Measurements from ENCODE around the gene TMEM235. TPM values are rescaled to one million over a fixed set of nuclear protein-coding genes. Genes with fewer than 3 reads are reported as not detected.
"Not testable (repeated sequence)": the region's sequence is repeated elsewhere in the genome, so short reads cannot be mapped to it uniquely, and the experiment has no call there.

The TMEM235 gene
- total RNA-seq, 3 donors from 2014 or later, result not detected

- H3K27ac ChIP-seq, result no peak overlapping the region
These were observed 20.7 kb downstream of the TMEM235 start for GRCh38 chr17:78252111-78252634.

DNA sequence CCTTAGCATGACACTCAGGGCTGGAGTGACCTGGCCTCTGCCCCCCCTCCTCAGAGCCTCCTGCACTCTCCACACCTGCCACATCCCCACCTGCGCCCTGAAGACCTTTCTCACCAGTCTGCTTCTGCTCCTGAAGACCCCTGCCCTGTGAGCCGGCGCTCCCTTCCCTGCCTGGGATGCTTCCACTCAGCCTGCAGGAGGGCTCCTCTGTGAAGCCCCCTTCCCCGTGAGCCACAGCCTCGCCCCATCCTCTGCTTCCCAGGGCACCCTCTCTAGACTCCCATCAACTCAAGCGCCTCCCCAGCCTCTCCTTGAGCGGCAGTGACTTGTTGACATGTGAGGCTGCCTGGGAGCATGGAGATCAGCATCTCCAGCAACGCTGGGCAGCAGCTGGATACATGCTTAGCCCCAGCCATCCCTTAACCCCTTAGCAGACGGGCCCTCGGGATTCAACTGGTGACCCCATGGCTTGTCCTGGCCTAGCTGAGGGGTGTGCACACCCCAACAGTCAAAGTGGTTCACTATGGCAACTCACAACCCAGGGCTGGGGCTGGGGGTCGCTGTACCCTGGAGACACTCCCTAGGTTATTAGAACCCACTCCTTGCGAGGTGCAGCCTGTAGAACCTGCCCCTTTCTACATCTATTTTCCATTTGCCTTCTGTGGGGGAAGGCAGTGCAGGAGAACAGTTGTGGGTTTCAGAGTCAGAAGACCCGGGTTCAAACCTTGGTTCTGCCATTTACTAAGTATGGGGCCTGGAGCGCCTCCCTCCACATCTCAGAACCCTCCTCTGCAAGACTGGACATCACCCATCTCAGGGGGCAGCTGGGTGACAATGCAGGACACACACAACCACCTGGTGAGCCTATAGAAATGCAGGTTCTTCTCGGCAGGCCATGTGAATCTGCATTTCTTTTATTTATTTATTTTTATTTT, 21.5 kb downstream of the TMEM235 start:
- intact Hi-C loops (cut with DNase I; ENCODE audit: low total_unique reads), result loop anchor here (5.0 kb wide), 1 partner anchor 141 kb away; no protein-coding TSS in a partner anchor
- H3K4me1 ChIP-seq, result peaks cover 0 to 4% of the 10 kb centered on the region in 2 donors
- H3K9me3 ChIP-seq, result no peaks in the 10 kb centered on the region
- no peak overlapping the region for H3K4me3 ChIP-seq
- DNase-seq (ENCODE audit: low spot score in 2 of 2), result no peak
- TF ChIP-seq POLR2AphosphoS5 (IDR thresholded peaks at IDR 0.05) (no peak), CTCF (IDR thresholded peaks at IDR 0.05) (no peak), POLR2A (IDR thresholded peaks at IDR 0.05) (no peak)
- H3K36me3 ChIP-seq, result no peaks in the 10 kb centered on the region
- H3K27ac ChIP-seq, result no peak overlapping the region
- no peaks in the 10 kb centered on the region for H3K27me3 ChIP-seq

More at GRCh38 chr17:78252111-78252634, 20.7 kb downstream of the TMEM235 start:
- Histone ChIP-seq H3K27me3 (no peaks in the 10 kb centered on the region), H3K9me3 (no peaks in the 10 kb centered on the region), H3K4me1 (peaks cover 0 to 4% of the 10 kb centered on the region in 2 donors), H3K36me3 (no peaks in the 10 kb centered on the region), H3K4me3 (no peak overlapping the region)
- DNase-seq (ENCODE audit: low spot score in 2 of 2), result peak in 1 of 2 donors; percentile 34
- intact Hi-C loops (cut with DNase I; ENCODE audit: low total_unique reads), result loop anchor here (5.0 kb wide), 1 partner anchor 140 kb away; no protein-coding TSS in a partner anchor
- TF ChIP-seq CTCF (IDR thresholded peaks at IDR 0.05), result no peak

GRCh38 chr17:78253636-78253945, 22.2 kb downstream of the TMEM235 start:
- not testable (repeated sequence) for DNase-seq (ENCODE audit: low spot score in 2 of 2); H3K27ac ChIP-seq; H3K36me3 ChIP-seq; H3K9me3 ChIP-seq; H3K4me1 ChIP-seq; H3K27me3 ChIP-seq
- intact Hi-C loops (cut with DNase I; ENCODE audit: low total_unique reads), result loop anchor here (5.0 kb wide), 1 partner anchor 141 kb away; no protein-coding TSS in a partner anchor
- peak overlapping the region; percentile 71 to 99 (median 95) for H3K4me3 ChIP-seq

- TF ChIP-seq CTCF (IDR thresholded peaks at IDR 0.05) (no peak), POLR2A (IDR thresholded peaks at IDR 0.05) (no peak), POLR2AphosphoS5 (IDR thresholded peaks at IDR 0.05) (peak in 2 of 3 donors; percentile 34 to 51)
- Histone ChIP-seq H3K4me3 (peak overlapping the region; percentile 71 to 99 (median 95)), H3K4me1 (peaks cover 0 to 4% of the 10 kb centered on the region in 2 donors), H3K9me3 (no peaks in the 10 kb centered on the region), H3K27ac (peak overlapping the region; percentile 78 to 91), H3K36me3 (no peaks in the 10 kb centered on the region), H3K27me3 (no peaks in the 10 kb centered on the region)
- intact Hi-C loops (cut with DNase I; ENCODE audit: low total_unique reads), result loop anchor here (5.0 kb wide), 1 partner anchor 142 kb away; no protein-coding TSS in a partner anchor
- DNase-seq (ENCODE audit: low spot score in 2 of 2), result peak; percentile 64 to 80
These were observed 22.7 kb downstream of the TMEM235 start for GRCh38 chr17:78253946-78254672.

DNA sequence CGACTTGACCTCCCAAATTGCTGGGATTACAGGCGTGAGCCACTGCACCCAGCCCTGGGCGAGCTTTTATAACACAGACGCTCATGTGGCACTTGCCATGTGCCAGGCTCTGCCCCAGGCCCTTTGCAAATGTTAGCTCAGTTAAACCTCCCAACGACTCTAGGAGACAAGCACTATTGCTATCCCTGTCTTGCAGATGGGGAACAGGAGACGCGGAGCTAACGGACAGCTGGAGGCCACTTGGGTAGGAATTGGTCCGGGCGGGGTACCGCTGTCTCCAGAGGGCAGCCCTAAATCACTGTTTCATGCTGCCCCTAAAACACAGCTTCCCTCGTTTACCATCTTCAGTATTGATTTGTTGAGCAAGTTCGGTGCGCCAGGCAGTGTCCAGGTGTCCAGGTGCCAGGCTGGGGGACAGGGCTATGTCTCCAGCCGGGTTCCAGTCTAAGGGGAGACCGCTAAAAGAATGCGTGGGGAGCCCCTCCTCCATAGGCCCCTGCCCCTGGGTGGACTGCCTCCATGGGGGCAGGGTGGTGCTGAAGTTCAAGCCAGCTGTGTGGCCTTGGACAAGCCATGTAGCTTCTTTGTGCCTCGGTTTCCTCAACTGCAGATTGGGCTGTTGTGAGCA, 23.7 kb downstream of the TMEM235 start:
- H3K4me1 ChIP-seq, result peaks cover 0 to 4% of the 10 kb centered on the region in 2 donors
- intact Hi-C loops (cut with DNase I; ENCODE audit: low total_unique reads), result no loop called here
- no peak overlapping the region for H3K27ac ChIP-seq
- H3K36me3 ChIP-seq, result no peaks in the 10 kb centered on the region
- no peak for TF ChIP-seq POLR2A (IDR thresholded peaks at IDR 0.05)
- TF ChIP-seq CTCF (IDR thresholded peaks at IDR 0.05), result no peak
- no peaks in the 10 kb centered on the region for H3K27me3 ChIP-seq
- H3K9me3 ChIP-seq, result no peaks in the 10 kb centered on the region
- no peak for DNase-seq (ENCODE audit: low spot score in 2 of 2)
- H3K4me3 ChIP-seq, result no peak overlapping the region
